ENCODE data around the gene STOML1. TPM values are rescaled to one million over a fixed set of nuclear protein-coding genes. Genes with fewer than 3 reads are reported as not detected.

Gene STOML1
- total RNA-seq, 1 experiment from 2014 or later = 2.5 TPM

DNA sequence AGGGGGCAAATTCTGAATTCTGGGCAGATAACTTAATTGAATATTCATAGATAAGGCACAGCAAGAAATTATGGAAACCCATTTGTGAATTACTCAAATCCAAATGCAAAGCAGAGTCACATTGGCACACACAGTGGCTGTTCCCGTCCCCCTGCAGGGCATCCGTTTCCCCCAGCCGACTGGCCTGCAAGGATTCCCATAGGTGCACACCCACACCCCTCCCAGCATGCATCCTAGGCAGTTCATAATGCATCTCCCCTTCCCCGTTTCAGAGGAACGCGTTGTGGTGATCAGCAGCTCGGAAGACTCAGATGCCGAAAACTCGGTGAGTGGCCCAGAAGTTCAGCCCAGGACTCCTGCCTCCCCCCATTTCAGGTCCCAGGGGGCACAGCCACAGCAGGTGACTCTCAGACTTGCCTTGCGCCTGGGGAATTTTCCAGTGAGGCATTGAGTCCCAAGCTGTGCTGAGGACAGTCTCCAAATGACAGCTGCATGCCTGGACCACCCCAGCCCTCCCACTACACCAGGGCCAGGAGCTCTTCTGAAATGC is 42.2 kb upstream of the STOML1 start:
- no peak overlapping the region for H2BK120ac ChIP-seq (ENCODE audit: low read depth, low read length, poor library complexity, severe bottlenecking)
- Mint-ChIP-seq H3K4me1 (peaks cover 18 to 27% of the 10 kb centered on the region in 2 experiments), H3K27me3 (ENCODE audit: low read depth) (no peaks in the 10 kb centered on the region), H3K36me3 (ENCODE audit: insufficient read depth in 1 of 3, low read depth in 3 of 3) (peaks cover 6 to 16% (median 13%) of the 10 kb centered on the region in 3 experiments), H3K9me3 (no peaks in the 10 kb centered on the region; a peak in 1 of 5 replicates), H3K4me3 (no peak overlapping the region), H3K27ac (no peak overlapping the region)
- H2BK20ac ChIP-seq (ENCODE audit: low read depth, low read length, poor library complexity, severe bottlenecking) = no peak overlapping the region
- DNase-seq = no peak
- peaks cover 3% of the 10 kb centered on the region; the same call in 1 of the 2 replicates for H3K4me1 ChIP-seq (ENCODE audit: insufficient read depth, low read length)
- H3K18ac ChIP-seq (ENCODE audit: insufficient read length, low read depth, low read length) = no peak overlapping the region
- H3K27ac ChIP-seq (ENCODE audit: insufficient read length, low read depth, low read length) = no peak overlapping the region
- no peak overlapping the region for H4K8ac ChIP-seq (replicated peaks; ENCODE audit: insufficient read length, low read depth, low read length)
- no peaks in the 10 kb centered on the region for H3K27me3 ChIP-seq (ENCODE audit: insufficient read depth, low read length)
- H3K56ac ChIP-seq (ENCODE audit: insufficient read length, low read depth, low read length) = no peak overlapping the region
- no peak overlapping the region for H3K9ac ChIP-seq (ENCODE audit: extremely low read depth, insufficient read length, low read length)
- H2AFZ ChIP-seq (ENCODE audit: low read length) = no peak overlapping the region
- no peak overlapping the region for H2BK5ac ChIP-seq (ENCODE audit: insufficient read length, low read length)
- no peaks in the 10 kb centered on the region for H3K9me3 ChIP-seq (ENCODE audit: control insufficient read depth, low read depth, low read length)
- no peaks in the 10 kb centered on the region for H4K20me1 ChIP-seq (ENCODE audit: control insufficient read depth, insufficient read depth, insufficient read length)
- H3K23ac ChIP-seq (ENCODE audit: insufficient read length, low read depth, low read length) = no peak overlapping the region
- no peaks in the 10 kb centered on the region for H3K79me1 ChIP-seq (ENCODE audit: insufficient read depth, low read depth, low read length, poor library complexity, severe bottlenecking)
- H3K4ac ChIP-seq (ENCODE audit: low read depth, low read length) = no peak overlapping the region
- H4K5ac ChIP-seq (ENCODE audit: insufficient read length, low read depth, low read length) = no peak overlapping the region
- H3K79me2 ChIP-seq (ENCODE audit: insufficient read depth, low read length) = no peaks in the 10 kb centered on the region
- TF ChIP-seq CTCF (conservative IDR thresholded peaks at IDR 0.05) = no peak
- no peak overlapping the region for H3K4me2 ChIP-seq (ENCODE audit: insufficient read depth, insufficient read length, low read length)
- no peak overlapping the region for H2AK5ac ChIP-seq (ENCODE audit: insufficient read length, low read length)
- H2BK15ac ChIP-seq (ENCODE audit: low read depth, low read length) = no peak overlapping the region
- no peak overlapping the region for H2BK12ac ChIP-seq (ENCODE audit: insufficient read length, low read depth, low read length)
- no CpG with 5 or more reads among the region's 10 CpGs for WGBS (ENCODE audit: extremely low coverage, insufficient read length, low lambda C conversion rate)
- no peak overlapping the region for H4K91ac ChIP-seq (ENCODE audit: insufficient read length, low read depth, low read length)
- H3T11ph ChIP-seq (ENCODE audit: low read length) = no peak overlapping the region
- no peak overlapping the region for H3K14ac ChIP-seq (ENCODE audit: insufficient read depth, low read length)
- no peaks in the 10 kb centered on the region for H3K23me2 ChIP-seq (ENCODE audit: insufficient read length, low read depth, low read length, poor library complexity, severe bottlenecking)

Data from H9 (cell line).